HG02623 (cell line): ENCODE results near the gene DLX3.
"Not testable (repeated sequence)": the region's sequence is repeated elsewhere in the genome, so short reads cannot be mapped to it uniquely, and the experiment has no call there.

Experiments
- ATAC-seq: cut with Tn5 transposase; IDR thresholded peaks from one replicate; pipeline ENCODE4 v1.9.1; 2021; ENCODE audit warnings: moderate library complexity; ENCODE audit not compliant: unreplicated experiment

Gene DLX3

GRCh38 chr17:49995055-49995738, at the start of gene DLX3:
Gene DLX3 (minus strand): TSS chr17:49995224. CDS start chr17:49994998, 226 bp downstream.
- no peak for ATAC-seq

- ATAC-seq = no peak
Observed at GRCh38 chr17:50044483-50044882, 49.5 kb upstream of the DLX3 start.

- no peak for ATAC-seq
Observed at GRCh38 chr17:50043290-50044148, 48.5 kb upstream of the DLX3 start.

- no peak for ATAC-seq
Observed at GRCh38 chr17:50042211-50042610, 47.2 kb upstream of the DLX3 start.

- not testable (repeated sequence) for ATAC-seq
Observed at GRCh38 chr17:50040496-50040895, 45.5 kb upstream of the DLX3 start.

- ATAC-seq = no peak
Observed at GRCh38 chr17:50039058-50039457, 44.0 kb upstream of the DLX3 start.

- no peak for ATAC-seq
Observed at GRCh38 chr17:50037321-50038107, 42.5 kb upstream of the DLX3 start.

- ATAC-seq = no peak
Observed at GRCh38 chr17:50036455-50037261, 41.6 kb upstream of the DLX3 start.

- ATAC-seq = no peak
Observed at GRCh38 chr17:50035945-50036344, 40.9 kb upstream of the DLX3 start.

- ATAC-seq = no peak
Observed at GRCh38 chr17:50035421-50035879, 40.4 kb upstream of the DLX3 start.

- ATAC-seq = no peak
Observed at GRCh38 chr17:50034498-50035364, 39.7 kb upstream of the DLX3 start.

- no peak for ATAC-seq
Observed at GRCh38 chr17:50033316-50033715, 38.3 kb upstream of the DLX3 start.

GRCh38 chr17:50029185-50029584, 34.2 kb upstream of the DLX3 start:
- ATAC-seq = no peak

GRCh38 chr17:50028736-50029120, 33.7 kb upstream of the DLX3 start:
- no peak for ATAC-seq

GRCh38 chr17:50027881-50028735, 33.1 kb upstream of the DLX3 start:
- ATAC-seq = no peak

GRCh38 chr17:50027172-50027880, 32.3 kb upstream of the DLX3 start:
- no peak for ATAC-seq

- ATAC-seq = no peak
Observed at GRCh38 chr17:50026837-50027171, 31.8 kb upstream of the DLX3 start.

- no peak for ATAC-seq
Observed at GRCh38 chr17:50026046-50026675, 31.1 kb upstream of the DLX3 start.
